HepG2 (cell line): ENCODE results near the gene BCAN. TPM values are rescaled to one million over a fixed set of nuclear protein-coding genes. Genes with fewer than 3 reads are reported as not detected.

Experiments
- ATAC-seq: fragments of 200-7000 bp; cut with Tn5 transposase; 3 replicates; pipeline ENCODE4 v1.9.1; 2020; ENCODE audit warnings: mild to moderate bottlenecking, moderate library complexity
- BruUV-seq: library from RNA; stranded (reverse); fragments of 400-500 nt; replicated peaks from 2 replicates; lab custom pipeline; 2021; lab: Mats Ljungman, UMichigan
- CTCF ChIA-PET: fragments of 300-600 bp; formaldehyde crosslinking; extraction: SDS; loops from one replicate; lab custom pipeline; 2021; ENCODE audit warnings: low total read pairs, inconsistent platforms, low intra/inter-chr PET ratio; lab: Yijun Ruan, JAX
- POLR2A ChIA-PET: fragments of 350-600 bp; sonication (Branson Sonifier 250); formaldehyde crosslinking; loops from one replicate; lab custom pipeline; 2020; ENCODE audit warnings: antibody characterized with exemption, inconsistent platforms; lab: Yijun Ruan, JAX
- DNase-seq: peaks from one replicate; pipeline ENCODE4 v3.0.0-alpha.2; 2015; ENCODE audit warnings: low spot score
- FAIRE-seq: peaks from 3 replicates; lab custom pipeline; 2011; peaks lifted over from hg19 to GRCh38; lab: Jason Lieb, UNC
- H2AFZ ChIP-seq: one replicate; pipeline ENCODE4 v1.6.1; 2011; ENCODE audit warnings: low read length, inconsistent platforms
- H3K27ac ChIP-seq: fragments of 300-600 bp; 3 replicates; pipeline ENCODE4 v1.8.0; 2011; ENCODE audit warnings: mixed run types, mild to moderate bottlenecking, mixed read lengths, low read length, inconsistent platforms; ENCODE audit not compliant: insufficient read depth; ENCODE audit errors: extremely low read length
- H3K27me3 ChIP-seq, 2 experiments: fragments of 200-600 bp in 1 of 2; 2 replicates in 1 of 2; 3 replicates in 1 of 2; pipeline versions ENCODE4 v1.6.0 to v1.8.0; 2011; ENCODE audit warnings: low read length in 2 of 2, mild to moderate bottlenecking in 2 of 2, moderate library complexity in 2 of 2, inconsistent platforms in 1 of 2; ENCODE audit not compliant: insufficient read depth in 2 of 2, control insufficient read depth in 1 of 2
- H3K36me3 ChIP-seq, 2 experiments: fragments of 200-600 bp in 1 of 2; replicated peaks in 1 of 2; 2 replicates in 1 of 2; 3 replicates in 1 of 2; pipeline versions ENCODE4 v1.5.1 to v1.8.0; 2011; ENCODE audit warnings: low read length in 2 of 2, inconsistent platforms in 1 of 2; ENCODE audit not compliant: insufficient read depth in 2 of 2, control insufficient read depth in 1 of 2
- H3K4me1 ChIP-seq: 2 replicates; pipeline ENCODE4 v1.5.1; 2012; ENCODE audit warnings: low read length, inconsistent platforms; ENCODE audit not compliant: insufficient read depth
- H3K4me2 ChIP-seq: 2 replicates; pipeline ENCODE4 v1.6.0; 2011; ENCODE audit warnings: low read depth, low read length, inconsistent platforms
- H3K4me3 ChIP-seq, 3 experiments: fragments of 200-600 bp in 1 of 3; sonication (generic), shearing (Covaris generic) in 1 of 3; replicated peaks in 1 of 3; 2 replicates each; pipeline ENCODE4 v1.5.1; 2011 to 2016; ENCODE audit warnings: low read length in 3 of 3, inconsistent platforms in 2 of 3, low read depth in 2 of 3, mild to moderate bottlenecking in 2 of 3, control low read depth in 1 of 3, mixed read lengths in 1 of 3; ENCODE audit not compliant: insufficient read depth in 1 of 3
- H3K79me2 ChIP-seq: one replicate; pipeline ENCODE4 v1.6.1; 2011; ENCODE audit warnings: low read length, inconsistent platforms; ENCODE audit not compliant: insufficient read depth
- H3K9ac ChIP-seq: 2 replicates; pipeline ENCODE4 v1.6.0; 2011; ENCODE audit warnings: mild to moderate bottlenecking, low read depth, low read length, inconsistent platforms; ENCODE audit not compliant: insufficient read depth
- H3K9me3 ChIP-seq: 2 replicates; pipeline ENCODE4 v1.5.1; 2012; ENCODE audit warnings: mild to moderate bottlenecking, low read length
- H4K20me1 ChIP-seq: 2 replicates; pipeline ENCODE4 v1.6.0; 2011; ENCODE audit warnings: inconsistent platforms, mild to moderate bottlenecking, low read length, moderate library complexity; ENCODE audit not compliant: insufficient read depth
- ATF1 ChIP-seq: IDR thresholded peaks from 2 replicates; pipeline ENCODE4 v1.6.1; 2016; ENCODE audit warnings: mild to moderate bottlenecking, control low read depth
- GFI1 ChIP-seq: sonication (generic); formaldehyde crosslinking; IDR thresholded peaks from 2 replicates; pipeline ENCODE4 v1.5.0; 2020; ENCODE audit warnings: missing genetic modification reagents, mild to moderate bottlenecking, borderline replicate concordance
- HES4 ChIP-seq: sonication (generic); formaldehyde crosslinking; IDR thresholded peaks from 2 replicates; pipeline ENCODE4 v1.9.0; 2021; ENCODE audit warnings: mild to moderate bottlenecking, missing genetic modification reagents, borderline replicate concordance
- KMT2A ChIP-seq: sonication (generic); formaldehyde crosslinking; IDR thresholded peaks from 2 replicates; pipeline ENCODE4 v1.4.0; 2020; ENCODE audit warnings: missing genetic modification reagents
- NFE2L2 ChIP-seq: fragments of 150-350 bp; IDR thresholded peaks from 2 replicates; pipeline ENCODE4 v1.6.1; 2014; ENCODE audit warnings: low read length
- PHF21A ChIP-seq: sonication (generic); formaldehyde crosslinking; IDR thresholded peaks from 2 replicates; pipeline ENCODE4 v1.5.0; 2020; ENCODE audit warnings: mild to moderate bottlenecking, missing genetic modification reagents
- RARG ChIP-seq: sonication (generic); formaldehyde crosslinking; IDR thresholded peaks from 2 replicates; pipeline ENCODE4 v1.4.0; 2020; ENCODE audit warnings: low read depth, mild to moderate bottlenecking, missing genetic modification reagents
- SALL1 ChIP-seq: sonication (generic); formaldehyde crosslinking; IDR thresholded peaks from 2 replicates; pipeline ENCODE4 v1.8.0; 2022; ENCODE audit warnings: mild to moderate bottlenecking, missing genetic modification reagents
- SNAPC5 ChIP-seq: sonication (generic); formaldehyde crosslinking; IDR thresholded peaks from 2 replicates; pipeline ENCODE4 v1.8.1; 2023; ENCODE audit warnings: mild to moderate bottlenecking, missing genetic modification reagents, borderline replicate concordance
- TBX3 ChIP-seq: fragments of 450-650 bp; IDR thresholded peaks from 2 replicates; pipeline ENCODE4 v1.6.1; 2017; ENCODE audit warnings: antibody characterized with exemption, mild to moderate bottlenecking, inconsistent platforms, borderline replicate concordance
- TCF12 ChIP-seq, 2 experiments: fragments of 450-650 bp in 1 of 2; sonication (generic) in 1 of 2; formaldehyde crosslinking in 1 of 2; IDR thresholded peaks; 2 replicates each; pipeline versions ENCODE4 v1.6.1 to v1.8.0; 2017 to 2022; ENCODE audit warnings: antibody characterized with exemption in 1 of 2, mild to moderate bottlenecking in 1 of 2, missing genetic modification reagents in 1 of 2, moderate library complexity in 1 of 2
- UBTF ChIP-seq: sonication (generic); formaldehyde crosslinking; IDR thresholded peaks from 2 replicates; pipeline ENCODE4 v1.4.0; 2020; ENCODE audit warnings: mild to moderate bottlenecking, missing genetic modification reagents
- ZFP36 ChIP-seq: fragments of 150-350 bp; IDR thresholded peaks from 2 replicates; pipeline ENCODE4 v1.6.1; 2018; ENCODE audit warnings: borderline replicate concordance, low read length, low read depth; ENCODE audit not compliant: partially characterized antibody
- ZNF639 ChIP-seq: conservative IDR thresholded peaks from 2 replicates; pipeline ENCODE4 v1.6.1; 2018; ENCODE audit warnings: missing genetic modification reagents
- ZNF710 ChIP-seq: sonication (generic); formaldehyde crosslinking; IDR thresholded peaks from 2 replicates; pipeline ENCODE4 v1.5.0; 2020; ENCODE audit warnings: mild to moderate bottlenecking, missing genetic modification reagents, borderline replicate concordance
- ZNF780A ChIP-seq: sonication (generic); formaldehyde crosslinking; IDR thresholded peaks from 2 replicates; pipeline ENCODE4 v1.8.0; 2022; ENCODE audit warnings: mild to moderate bottlenecking, missing genetic modification reagents, moderate library complexity
- WGBS: methylation state at CpG from one replicate; pipeline ENCODE4 v1.1.6; 2017; ENCODE audit warnings: low lambda C conversion rate; 5-methylcytosine and 5-hydroxymethylcytosine counted together
- in situ Hi-C: cut with HindIII; loops from 2 replicates; pipeline ENCODE4 v1.10.0; 2017; ENCODE audit warnings: low pct_unique_long_range_greater_than_20kb; ENCODE audit not compliant: extremely low pct_ligation_motif_present
- intact Hi-C: fragments of 100-400 bp; cut with micrococcal nuclease; formaldehyde crosslinking; loops from one replicate; pipeline ENCODE4 v1.10.0; 2022; ENCODE audit not compliant: unreplicated experiment
- polyA plus RNA-seq, 8 experiments: library from polyadenylated mRNA; depleted of rRNA in 3 of 8; stranded (reverse) in 7 of 8; unstranded in 1 of 8; fragments of >200 nt; fragmentation: Illumina TruSeq in 4 of 8; extraction: Trizol in 4 of 8; gene quantifications; 2 replicates each; pipeline versions ENCODE4 v1.2.1 to v1.2.3, GENCODE V29; 2011 to 2016; ENCODE audit warnings: low read depth in 4 of 8, missing spikeins in 1 of 8, mixed read lengths in 1 of 8; ENCODE audit not compliant: insufficient read depth in 1 of 8
- total RNA-seq, 5 experiments: library from RNA; depleted of rRNA; stranded (reverse); fragments of >200 nt; fragmentation: Illumina TruSeq; extraction: Trizol; gene quantifications; 2 replicates each; pipeline ENCODE4 v1.2.3, GENCODE V29; 2016; ENCODE audit warnings: low read depth in 1 of 5

BCAN gene
- total and polyA plus RNA-seq, 2 of the 13 experiments (the other 11 are each of a cell fraction or from before 2014, with no cell fraction given), result not detected

- intact Hi-C loops, result loop anchor here (2.0 kb wide), 1 partner anchor 49 kb away; no protein-coding TSS in a partner anchor
- BruUV-seq, result no TSS peak
- Histone ChIP-seq H3K9me3 (no peaks in the 10 kb centered on the region), H3K27ac (no peak overlapping the region)
- TF ChIP-seq HES4 (CRISPR knock-in tag) (no peak), SNAPC5 (no peak), ATF1 (CRISPR knock-in tag) (no peak), GFI1 (CRISPR knock-in tag) (no peak), ZNF639 (CRISPR knock-in tag) (no peak), TCF12 (IDR thresholded peaks at IDR 0.05) (no peak), TCF12 (CRISPR knock-in tag; IDR thresholded peaks at IDR 0.05) (no peak), ZNF780A (CRISPR knock-in tag) (no peak), ZNF710 (CRISPR knock-in tag) (no peak), SALL1 (CRISPR knock-in tag) (no peak), KMT2A (no peak), TBX3 (no peak), NFE2L2 (no peak), PHF21A (CRISPR knock-in tag) (no peak), RARG (CRISPR knock-in tag) (no peak), ZFP36 (no peak), UBTF (CRISPR knock-in tag) (no peak)
- TF ChIP-seq, all 625 proteins: peak for 0
- H3K36me3 ChIP-seq, result no peaks in the 10 kb centered on the region
- H3K9ac ChIP-seq, result peak overlapping the region; percentile 41; the same call in 1 of the 2 replicates
- H3K79me2 ChIP-seq, result peaks cover 2% of the 10 kb centered on the region
- H3K4me3 ChIP-seq, result peak overlapping the region; percentile 34 to 63 (median 58); a peak in 5 of 6 replicates
- in situ Hi-C loops, result no loop called here
- peak overlapping the region; percentile 81 for H3K4me2 ChIP-seq
- peaks cover 2 to 20% of the 10 kb centered on the region in 2 experiments for H3K27me3 ChIP-seq
- CTCF ChIA-PET, result interaction anchor here (5.1 kb wide), 1 partner anchor 17 kb away, joined by 166 read pairs; no protein-coding TSS in a partner anchor
- POLR2A ChIA-PET, result interaction anchor here (0.6 to 9.1 kb wide), 4 partner anchors 13 to 305 kb away, joined by 4 to 189 read pairs (median 6); partner anchors contain the start of gene MRPL24
- whole genome bisulfite sequencing, result 69% methylated on average over 13 of the region's 18 CpGs
- DNase-seq (no peak), FAIRE-seq (no peak), ATAC-seq (peak; percentile 12)
- no peaks in the 10 kb centered on the region for H4K20me1 ChIP-seq
- peaks cover 49% of the 10 kb centered on the region for H3K4me1 ChIP-seq
- H2AFZ ChIP-seq, result no peak overlapping the region
These were observed 33.5 kb downstream of the BCAN start for GRCh38 chr1:156675210-156676113.
